GM19023 (cell line): Measurements from ENCODE around the gene ERCC3.
"Not testable (repeated sequence)": the region's sequence is repeated elsewhere in the genome, so short reads cannot be mapped to it uniquely, and the experiment has no call there.

Experiments
- ATAC-seq: cut with Tn5 transposase; IDR thresholded peaks from one replicate; pipeline ENCODE4 v1.9.1; 2021; ENCODE audit warnings: mild to moderate bottlenecking, moderate library complexity; ENCODE audit not compliant: unreplicated experiment

ERCC3 gene

GRCh38 chr2:127280693-127281092 lies 13.3 kb downstream of the ERCC3 start:
- no peak for ATAC-seq

- no peak for ATAC-seq
Measured at GRCh38 chr2:127279781-127280180, 14.2 kb downstream of the ERCC3 start.

GRCh38 chr2:127278959-127279358 lies 15.0 kb downstream of the ERCC3 start:
- no peak for ATAC-seq

GRCh38 chr2:127277028-127277427 lies 16.9 kb downstream of the ERCC3 start:
- ATAC-seq = peak; percentile 90

GRCh38 chr2:127275789-127276188 lies 18.2 kb downstream of the ERCC3 start:
- ATAC-seq = no peak

- ATAC-seq = no peak
Measured at GRCh38 chr2:127275356-127275755, 18.6 kb downstream of the ERCC3 start.

GRCh38 chr2:127270663-127271062 lies 23.3 kb downstream of the ERCC3 start:
- ATAC-seq = no peak

GRCh38 chr2:127261804-127262406 lies 32.0 kb downstream of the ERCC3 start:
- ATAC-seq = no peak

GRCh38 chr2:127259355-127259754 lies 34.6 kb downstream of the ERCC3 start:
- ATAC-seq = no peak

GRCh38 chr2:127256866-127257265 lies 37.1 kb downstream of the ERCC3 start:
- no peak for ATAC-seq

GRCh38 chr2:127256381-127256780 lies 37.6 kb downstream of the ERCC3 start:
- ATAC-seq = no peak

GRCh38 chr2:127255721-127256120 lies 38.2 kb downstream of the ERCC3 start:
- no peak for ATAC-seq

- no peak for ATAC-seq
Measured at GRCh38 chr2:127255146-127255545, 38.8 kb downstream of the ERCC3 start.

- no peak for ATAC-seq
Measured at GRCh38 chr2:127254386-127254981, 39.5 kb downstream of the ERCC3 start.

GRCh38 chr2:127241184-127241583 lies 52.8 kb downstream of the ERCC3 start:
- not testable (repeated sequence) for ATAC-seq

GRCh38 chr2:127239395-127239794 lies 54.5 kb downstream of the ERCC3 start:
- ATAC-seq = no peak

- not testable (repeated sequence) for ATAC-seq
Measured at GRCh38 chr2:127237768-127238167, 56.2 kb downstream of the ERCC3 start.

GRCh38 chr2:127235082-127235702 lies 58.8 kb downstream of the ERCC3 start:
- no peak for ATAC-seq

- ATAC-seq = no peak
Measured at GRCh38 chr2:127233710-127234109, 60.2 kb downstream of the ERCC3 start.

- ATAC-seq = no peak
Measured at GRCh38 chr2:127231130-127231865, 62.6 kb downstream of the ERCC3 start.

- no peak for ATAC-seq
Measured at GRCh38 chr2:127229555-127229954, 64.4 kb downstream of the ERCC3 start.

- ATAC-seq = no peak
Measured at GRCh38 chr2:127228102-127228501, 65.8 kb downstream of the ERCC3 start.
